Mesenchymal stem cell (in vitro differentiated cells and primary cell): ENCODE data around the gene MSI2.

Experiments used
- DNase-seq: peaks from one replicate; pipeline ENCODE4 v3.0.0-alpha.2; 2013
- H2AFZ ChIP-seq: one replicate; pipeline ENCODE4 v1.6.1; 2013; ENCODE audit warnings: low read depth, mild to moderate bottlenecking, control low read depth, inconsistent platforms, low read length, moderate library complexity
- H2AK5ac ChIP-seq: 2 replicates; pipeline ENCODE4 v1.6.1; 2013; ENCODE audit warnings: low read length, moderate library complexity, mild to moderate bottlenecking, inconsistent platforms; ENCODE audit not compliant: severe bottlenecking
- H2BK120ac ChIP-seq: one replicate; pipeline ENCODE4 v1.6.1; 2013; ENCODE audit warnings: low read depth, mild to moderate bottlenecking, inconsistent platforms, low read length, moderate library complexity
- H2BK12ac ChIP-seq, 2 experiments: one replicate each; pipeline ENCODE4 v1.6.1; 2013; ENCODE audit warnings: inconsistent platforms in 2 of 2, low read length in 2 of 2, mild to moderate bottlenecking in 2 of 2, moderate library complexity in 2 of 2, control low read depth in 1 of 2
- H2BK15ac ChIP-seq: one replicate; pipeline ENCODE4 v1.6.1; 2013; ENCODE audit warnings: mild to moderate bottlenecking, low read depth, inconsistent platforms; ENCODE audit not compliant: poor library complexity, severe bottlenecking
- H2BK5ac ChIP-seq: 2 replicates; pipeline ENCODE4 v1.6.1; 2013; ENCODE audit warnings: low read depth, mild to moderate bottlenecking, low read length, control low read depth, inconsistent platforms; ENCODE audit not compliant: poor library complexity, severe bottlenecking
- H3K14ac ChIP-seq, 2 experiments: one replicate each; pipeline ENCODE4 v1.6.1; 2013; ENCODE audit warnings: inconsistent platforms in 2 of 2, low read length in 2 of 2, control low read depth in 1 of 2, mild to moderate bottlenecking in 1 of 2, moderate library complexity in 1 of 2
- H3K18ac ChIP-seq, 2 experiments: one replicate each; pipeline ENCODE4 v1.6.1; 2013; ENCODE audit warnings: inconsistent platforms in 2 of 2, low read length in 2 of 2, control low read depth in 1 of 2, low read depth in 1 of 2, mild to moderate bottlenecking in 1 of 2
- H3K23ac ChIP-seq, 2 experiments: one replicate each; pipeline ENCODE4 v1.6.1; 2013; ENCODE audit warnings: inconsistent platforms in 2 of 2, low read length in 2 of 2, mild to moderate bottlenecking in 2 of 2, moderate library complexity in 2 of 2, control low read depth in 1 of 2
- H3K27ac ChIP-seq: 2 replicates; pipeline ENCODE4 v1.5.1; 2013; ENCODE audit warnings: mild to moderate bottlenecking, moderate library complexity, low read length, control low read depth, inconsistent platforms; ENCODE audit not compliant: poor library complexity, severe bottlenecking
- H3K27me3 ChIP-seq, 2 experiments: 2 replicates each; pipeline versions ENCODE4 v1.6.1 to v1.7.0; 2013; ENCODE audit warnings: low read length in 2 of 2, mild to moderate bottlenecking in 2 of 2, moderate library complexity in 2 of 2, control low read depth in 1 of 2, inconsistent platforms in 1 of 2; ENCODE audit not compliant: control insufficient read depth in 1 of 2, insufficient read depth in 1 of 2
- H3K36me3 ChIP-seq, 2 experiments: 2 replicates each; pipeline versions ENCODE4 v1.6.1 to v1.7.0; 2013; ENCODE audit warnings: low read length in 2 of 2, control low read depth in 1 of 2, inconsistent platforms in 1 of 2, low read depth in 1 of 2, mild to moderate bottlenecking in 1 of 2; ENCODE audit not compliant: insufficient read depth in 2 of 2, control insufficient read depth in 1 of 2
- H3K4ac ChIP-seq, 2 experiments: one replicate each; pipeline ENCODE4 v1.6.1; 2013; ENCODE audit warnings: inconsistent platforms in 2 of 2, low read length in 2 of 2, mild to moderate bottlenecking in 2 of 2, moderate library complexity in 2 of 2, control low read depth in 1 of 2, low read depth in 1 of 2
- H3K4me1 ChIP-seq: 2 replicates; pipeline ENCODE4 v1.6.1; 2013; ENCODE audit warnings: low read depth, low read length, control low read depth; ENCODE audit not compliant: control insufficient read depth, insufficient read depth
- H3K4me2 ChIP-seq: 2 replicates; pipeline ENCODE4 v1.6.1; 2013; ENCODE audit warnings: low read length, mild to moderate bottlenecking, inconsistent platforms; ENCODE audit not compliant: poor library complexity, severe bottlenecking
- H3K4me3 ChIP-seq, 2 experiments: 2 replicates each; pipeline versions ENCODE4 v1.5.1 to v1.7.0; 2013; ENCODE audit warnings: low read length in 2 of 2, mild to moderate bottlenecking in 2 of 2, control low read depth in 1 of 2, low read depth in 1 of 2; ENCODE audit not compliant: insufficient read depth in 1 of 2
- H3K79me1 ChIP-seq: replicated peaks from 2 replicates; pipeline ENCODE4 v1.6.1; 2013; ENCODE audit warnings: mild to moderate bottlenecking, control low read depth, low read length, inconsistent platforms; ENCODE audit not compliant: poor library complexity, severe bottlenecking
- H3K9ac ChIP-seq: 2 replicates; pipeline ENCODE4 v1.7.0; 2013; ENCODE audit warnings: mild to moderate bottlenecking, low read length, moderate library complexity
- H3K9me3 ChIP-seq: 2 replicates; pipeline ENCODE4 v1.7.0; 2013; ENCODE audit warnings: mild to moderate bottlenecking, low read length; ENCODE audit not compliant: control insufficient read depth
- H4K8ac ChIP-seq: one replicate; pipeline ENCODE4 v1.6.1; 2013; ENCODE audit warnings: inconsistent platforms, mild to moderate bottlenecking, low read length, moderate library complexity
- H4K91ac ChIP-seq: one replicate; pipeline ENCODE4 v1.6.1; 2013; ENCODE audit warnings: mild to moderate bottlenecking, low read length, inconsistent platforms
- WGBS: methylation state at CpG from one replicate; pipeline ENCODE4 v1.1.7; 2013; ENCODE audit warnings: mixed read lengths; 5-methylcytosine and 5-hydroxymethylcytosine counted together

Gene MSI2

GRCh38 chr17:57368637-57369336 lies 112.5 kb downstream of the MSI2 start:
- H3K14ac ChIP-seq: peak overlapping the region in 1 of 2 experiments; percentile 59
- no peaks in the 10 kb centered on the region for H3K27me3 ChIP-seq
- peak overlapping the region; percentile 4 for H4K91ac ChIP-seq
- H2BK5ac ChIP-seq: no peak overlapping the region
- H2AK5ac ChIP-seq: peak overlapping the region; percentile 83
- H3K9me3 ChIP-seq: peaks cover 5% of the 10 kb centered on the region
- no peak overlapping the region for H3K4me3 ChIP-seq
- H3K4me2 ChIP-seq: no peak overlapping the region
- H3K4ac ChIP-seq: peak overlapping the region in 1 of 2 experiments; percentile 19
- H3K27ac ChIP-seq: peak overlapping the region; percentile 85
- H3K18ac ChIP-seq: peak overlapping the region; percentile 3 to 25
- no peak overlapping the region for H3K9ac ChIP-seq
- DNase-seq: peak; percentile 24
- H2AFZ ChIP-seq: no peak overlapping the region
- no peak overlapping the region for H2BK120ac ChIP-seq
- peak overlapping the region in 1 of 2 experiments; percentile 52 for H2BK12ac ChIP-seq
- H2BK15ac ChIP-seq: no peak overlapping the region
- H3K79me1 ChIP-seq: peaks cover 12% of the 10 kb centered on the region
- H3K4me1 ChIP-seq: peaks cover 38% of the 10 kb centered on the region
- no peak overlapping the region for H3K23ac ChIP-seq
- 89% methylated on average over 4 of the region's 6 CpGs for WGBS
- H3K36me3 ChIP-seq: peaks cover 0 to 3% of the 10 kb centered on the region in 2 experiments
- H4K8ac ChIP-seq: peak overlapping the region; percentile 5

GRCh38 chr17:57369509-57369945 lies 113.2 kb downstream of the MSI2 start:
- H3K4ac ChIP-seq: peak overlapping the region in 1 of 2 experiments; percentile 11
- WGBS: 83% methylated on average over 1 of the region's 2 CpGs

GRCh38 chr17:57370037-57370581 lies 113.8 kb downstream of the MSI2 start:
- Histone ChIP-seq H3K27ac (peak overlapping the region; percentile 85), H3K36me3 (peaks cover 0 to 3% of the 10 kb centered on the region in 2 experiments), H3K4me3 (no peak overlapping the region)

More at GRCh38 chr17:57369509-57369945, 113.2 kb downstream of the MSI2 start:
- Histone ChIP-seq H3K27ac (peak overlapping the region; percentile 85), H3K4me3 (no peak overlapping the region), H2BK5ac (no peak overlapping the region), H3K4me2 (no peak overlapping the region), H2BK15ac (no peak overlapping the region), H3K4me1 (peaks cover 33% of the 10 kb centered on the region), H2BK12ac (no peak overlapping the region), H2AK5ac (peak overlapping the region; percentile 83), H3K36me3 (peaks cover 0 to 3% of the 10 kb centered on the region in 2 experiments), H3K9me3 (peaks cover 12% of the 10 kb centered on the region), H3K23ac (no peak overlapping the region), H4K91ac (no peak overlapping the region), H2AFZ (no peak overlapping the region), H3K14ac (no peak overlapping the region), H2BK120ac (peak overlapping the region; percentile 29), H3K79me1 (peaks cover 11% of the 10 kb centered on the region), H4K8ac (no peak overlapping the region), H3K18ac (no peak overlapping the region), H3K27me3 (no peaks in the 10 kb centered on the region), H3K9ac (no peak overlapping the region)
- peak; percentile 41 for DNase-seq

GRCh38 chr17:57370619-57371018 lies 114.3 kb downstream of the MSI2 start:
- Histone ChIP-seq H3K9me3 (peaks cover 12% of the 10 kb centered on the region), H3K14ac (peak overlapping the region in 1 of 2 experiments; percentile 12), H2BK120ac (peak overlapping the region; percentile 61), H2AFZ (no peak overlapping the region), H3K27ac (peak overlapping the region; percentile 85), H2BK12ac (peak overlapping the region; percentile 83 to 96), H4K91ac (peak overlapping the region; percentile 35), H3K4me3 (no peak overlapping the region), H3K36me3 (peaks cover 0 to 3% of the 10 kb centered on the region in 2 experiments), H3K4ac (peak overlapping the region; percentile 41 to 53), H2BK15ac (no peak overlapping the region), H3K4me2 (no peak overlapping the region), H3K79me1 (peaks cover 12% of the 10 kb centered on the region), H3K4me1 (peaks cover 29% of the 10 kb centered on the region), H2BK5ac (peak overlapping the region; percentile 92), H3K18ac (peak overlapping the region; percentile 32 to 57), H2AK5ac (peak overlapping the region; percentile 98), H4K8ac (peak overlapping the region; percentile 22), H3K27me3 (no peaks in the 10 kb centered on the region), H3K9ac (peak overlapping the region; percentile 3), H3K23ac (no peak overlapping the region)
- 88% methylated on average over 4 of the region's 4 CpGs for WGBS
- no peak for DNase-seq

More at GRCh38 chr17:57370037-57370581, 113.8 kb downstream of the MSI2 start:
- no peak overlapping the region for H2AFZ ChIP-seq
- H4K8ac ChIP-seq: no peak overlapping the region
- peak; percentile 88 for DNase-seq
- H3K23ac ChIP-seq: no peak overlapping the region
- H3K4me2 ChIP-seq: peak overlapping the region; percentile 26
- H3K27me3 ChIP-seq: no peaks in the 10 kb centered on the region
- WGBS: 55% methylated on average over 4 of the region's 6 CpGs
- peak overlapping the region; percentile 3 for H3K9ac ChIP-seq
- H2BK12ac ChIP-seq: peak overlapping the region; percentile 83 to 96
- peak overlapping the region; percentile 35 for H4K91ac ChIP-seq
- H3K18ac ChIP-seq: peak overlapping the region; percentile 6 to 75
- peaks cover 32% of the 10 kb centered on the region for H3K4me1 ChIP-seq
- H3K4ac ChIP-seq: peak overlapping the region in 1 of 2 experiments; percentile 53
- no peak overlapping the region for H3K14ac ChIP-seq
- H2BK120ac ChIP-seq: peak overlapping the region; percentile 61
- H3K9me3 ChIP-seq: peaks cover 12% of the 10 kb centered on the region
- H3K79me1 ChIP-seq: peaks cover 14% of the 10 kb centered on the region
- H2BK5ac ChIP-seq: peak overlapping the region; percentile 92
- no peak overlapping the region for H2BK15ac ChIP-seq
- peak overlapping the region; percentile 98 for H2AK5ac ChIP-seq
